Measurements from ENCODE around the gene TSC22D1.

TSC22D1 gene

DNA sequence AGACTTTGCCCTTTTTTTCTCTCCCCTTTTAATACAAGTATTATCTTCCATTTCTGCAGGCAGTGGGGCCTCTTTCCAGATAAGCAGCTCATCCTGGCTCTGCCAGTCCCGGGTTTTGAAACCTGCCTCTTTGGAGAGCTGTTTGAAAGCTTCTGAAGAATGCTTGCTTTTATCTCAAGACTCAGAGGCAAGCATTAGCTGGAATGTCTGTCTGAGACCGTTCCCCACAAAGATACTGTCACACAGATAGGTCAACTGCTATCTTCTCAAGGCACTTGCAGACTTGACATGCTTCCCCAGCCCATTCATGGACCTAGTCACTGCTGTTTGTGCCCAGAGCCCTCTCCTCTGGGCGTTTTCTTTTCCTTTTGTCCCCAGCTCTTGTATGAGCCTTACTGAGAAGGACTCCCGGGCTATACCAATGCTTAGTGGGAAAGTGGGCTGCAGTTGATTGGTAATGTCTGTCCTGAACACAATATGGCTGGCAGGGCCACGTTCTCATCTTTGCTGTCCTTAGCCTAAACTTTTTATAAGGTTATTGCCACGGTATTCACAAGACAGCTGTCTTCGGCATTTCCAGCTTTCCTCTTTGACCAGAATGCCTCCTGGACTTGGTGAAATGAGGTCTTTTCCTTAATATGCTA, 189.1 kb downstream of the TSC22D1 start:
- no peak overlapping the region for H3K4me3 Mint-ChIP-seq
- H3K27ac Mint-ChIP-seq, result no peak overlapping the region

DNA sequence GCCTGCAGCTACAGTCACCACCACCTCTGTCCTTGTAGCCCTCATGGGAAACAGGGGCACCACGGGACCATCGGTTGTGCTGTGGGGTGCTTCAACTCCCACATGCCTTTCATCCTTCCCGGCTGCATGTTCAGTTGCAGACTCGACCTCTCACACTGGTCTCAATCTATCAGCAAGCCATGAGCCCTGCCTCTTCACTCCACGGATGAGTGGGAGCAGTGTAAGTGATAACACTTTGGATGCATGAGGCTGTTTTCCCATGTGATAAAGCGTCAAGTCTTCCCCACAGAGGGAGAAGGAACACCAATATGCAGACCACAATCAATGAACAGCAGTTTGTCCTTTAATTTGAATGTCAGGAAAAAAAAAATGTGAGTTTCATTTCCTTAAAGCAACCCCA, 190.3 kb downstream of the TSC22D1 start:
- DNase-seq (ENCODE audit: low spot score), result no peak
- peaks cover 3% of the 10 kb centered on the region for H3K27me3 Mint-ChIP-seq (ENCODE audit: low read depth)
- no peaks in the 10 kb centered on the region for H3K9me3 Mint-ChIP-seq
- no peak overlapping the region for H3K4me3 Mint-ChIP-seq
- no peaks in the 10 kb centered on the region for H3K4me1 Mint-ChIP-seq (ENCODE audit: low read depth)
- no peak overlapping the region for H3K27ac Mint-ChIP-seq
- H3K36me3 Mint-ChIP-seq (ENCODE audit: low read depth), result no peaks in the 10 kb centered on the region

More for the DNA sequence above, 189.1 kb downstream of the TSC22D1 start:
- Mint-ChIP-seq H3K36me3 (ENCODE audit: low read depth) (no peaks in the 10 kb centered on the region), H3K9me3 (no peaks in the 10 kb centered on the region), H3K4me1 (ENCODE audit: low read depth) (no peaks in the 10 kb centered on the region), H3K27me3 (ENCODE audit: low read depth) (peaks cover 3% of the 10 kb centered on the region)
- no peak for DNase-seq (ENCODE audit: low spot score)

DNA sequence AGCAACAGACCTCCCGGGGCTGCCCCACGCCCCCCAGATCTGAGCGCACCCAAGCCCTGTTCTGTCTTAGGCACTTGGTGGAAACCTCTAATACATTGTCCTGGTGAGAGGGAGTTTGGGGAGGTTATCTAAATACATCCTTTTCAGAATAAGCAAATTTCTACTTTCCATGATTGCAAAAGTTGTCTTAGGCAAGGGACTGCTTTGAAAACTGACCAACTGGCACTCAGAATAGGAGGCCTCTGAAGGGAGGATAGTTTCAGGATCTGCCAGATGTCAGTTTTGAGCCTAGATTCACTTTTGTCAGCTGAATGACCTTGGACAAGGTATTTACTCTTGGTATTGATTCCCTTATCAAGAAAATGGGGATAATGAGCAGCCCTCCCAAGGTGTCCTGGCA, 190.7 kb downstream of the TSC22D1 start:
- H3K4me3 Mint-ChIP-seq, result no peak overlapping the region
- H3K27ac Mint-ChIP-seq, result no peak overlapping the region
- no peaks in the 10 kb centered on the region for H3K36me3 Mint-ChIP-seq (ENCODE audit: low read depth)
- H3K4me1 Mint-ChIP-seq (ENCODE audit: low read depth), result no peaks in the 10 kb centered on the region
- no peak for DNase-seq (ENCODE audit: low spot score)
- peaks cover 3% of the 10 kb centered on the region for H3K27me3 Mint-ChIP-seq (ENCODE audit: low read depth)
- no peaks in the 10 kb centered on the region for H3K9me3 Mint-ChIP-seq

DNA sequence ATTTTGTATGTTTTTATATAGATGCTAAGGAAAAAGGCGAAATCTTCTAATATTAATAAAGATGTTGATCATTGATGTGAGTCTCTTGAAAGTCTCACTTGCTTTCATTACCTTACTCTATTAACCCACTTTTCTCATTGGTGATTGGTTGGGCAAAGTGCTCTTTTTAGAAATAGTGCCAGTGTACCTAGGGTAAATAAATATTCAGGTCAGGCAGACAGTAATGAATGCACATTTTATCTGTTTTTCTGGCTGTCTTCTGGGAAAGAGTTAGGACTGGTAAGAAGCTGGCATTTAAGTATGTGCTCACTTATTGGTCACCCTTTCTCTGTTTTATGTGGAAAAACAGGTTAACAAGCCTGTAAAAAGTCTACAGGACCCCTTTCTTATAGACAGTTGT, 191.4 kb downstream of the TSC22D1 start:
- no peak for DNase-seq (ENCODE audit: low spot score)
- Mint-ChIP-seq H3K27me3 (ENCODE audit: low read depth) (peaks cover 3% of the 10 kb centered on the region), H3K36me3 (ENCODE audit: low read depth) (no peaks in the 10 kb centered on the region), H3K9me3 (no peaks in the 10 kb centered on the region), H3K27ac (no peak overlapping the region), H3K4me3 (no peak overlapping the region), H3K4me1 (ENCODE audit: low read depth) (no peaks in the 10 kb centered on the region)

DNA sequence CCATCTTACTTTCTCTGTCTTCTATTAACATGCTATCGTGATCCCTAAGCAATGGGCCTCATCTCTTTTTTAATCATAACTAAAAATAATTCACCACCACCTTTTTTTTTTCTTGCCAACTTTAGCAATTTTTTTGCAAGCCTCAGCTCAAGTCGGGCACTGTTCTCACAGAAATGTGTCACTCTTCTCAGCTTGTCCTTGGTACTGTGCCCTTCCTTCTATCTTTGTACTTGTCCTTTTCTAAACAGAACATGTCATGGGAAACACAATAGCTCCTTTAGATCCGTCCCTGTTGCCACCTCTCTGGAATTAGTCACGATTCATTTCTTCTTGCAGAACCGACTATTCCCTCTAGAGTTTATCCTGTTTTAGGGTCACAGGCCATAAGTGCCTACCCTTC, 192.2 kb downstream of the TSC22D1 start:
- no peaks in the 10 kb centered on the region for H3K9me3 Mint-ChIP-seq
- H3K36me3 Mint-ChIP-seq (ENCODE audit: low read depth), result no peaks in the 10 kb centered on the region
- DNase-seq (ENCODE audit: low spot score), result no peak

DNA sequence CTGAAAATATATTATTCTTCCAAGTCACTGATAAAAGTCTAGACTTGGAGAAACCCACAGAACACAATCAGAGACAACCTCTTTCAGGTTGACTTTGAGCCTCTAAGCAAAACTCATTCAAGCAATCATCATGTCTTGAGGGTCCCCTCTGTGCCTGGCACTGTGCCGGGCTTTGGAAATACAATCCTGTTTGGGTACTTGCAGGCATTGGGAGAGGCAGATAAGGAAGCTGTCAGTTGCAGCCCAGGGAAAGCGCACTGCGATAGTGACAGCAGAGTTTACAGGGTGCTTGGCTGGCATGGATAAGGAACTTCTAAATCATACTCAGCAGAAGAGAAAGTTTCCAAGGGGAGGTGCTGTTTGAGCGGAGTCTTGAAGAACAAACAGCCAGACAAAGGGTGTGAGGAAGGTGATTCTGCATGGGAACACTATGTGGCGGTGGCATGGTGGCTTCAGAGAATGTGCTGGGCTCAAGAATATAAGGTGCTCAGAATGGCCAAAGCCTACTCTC, 193.4 kb downstream of the TSC22D1 start:
- Mint-ChIP-seq H3K9me3 (no peaks in the 10 kb centered on the region), H3K4me3 (no peak overlapping the region), H3K27me3 (ENCODE audit: low read depth) (peaks cover 9% of the 10 kb centered on the region), H3K36me3 (ENCODE audit: low read depth) (no peaks in the 10 kb centered on the region), H3K27ac (no peak overlapping the region), H3K4me1 (ENCODE audit: low read depth) (no peaks in the 10 kb centered on the region)
- no peak for DNase-seq (ENCODE audit: low spot score)

More for the DNA sequence above, 192.2 kb downstream of the TSC22D1 start:
- no peaks in the 10 kb centered on the region for H3K4me1 Mint-ChIP-seq (ENCODE audit: low read depth)
- no peak overlapping the region for H3K27ac Mint-ChIP-seq
- H3K4me3 Mint-ChIP-seq, result no peak overlapping the region
- H3K27me3 Mint-ChIP-seq (ENCODE audit: low read depth), result peaks cover 3% of the 10 kb centered on the region

All from T-helper 2 cell treated with Interferon-gamma antibody and Interleukin-4, amounts not matched to agents 5 μg/mL and 100 μg/mL, for 36 hours (primary cell).